Choroid plexus epithelial cell (primary cell): Measurements from ENCODE around the gene ST3GAL5.
"Not testable (repeated sequence)": the region's sequence is repeated elsewhere in the genome, so short reads cannot be mapped to it uniquely, and the experiment has no call there.

ENCODE experiments used
- DNase-seq: peaks from one replicate; pipeline ENCODE4 v3.0.0-alpha.2; 2010; ENCODE audit warnings: low read depth
- H3K4me3 ChIP-seq: 2 replicates; pipeline ENCODE4 v1.5.1; 2011; ENCODE audit warnings: low read depth, mild to moderate bottlenecking, control low read depth, low read length, moderate library complexity
- CTCF ChIP-seq: conservative IDR thresholded peaks from 2 replicates; pipeline ENCODE4 v1.5.1; 2011; ENCODE audit warnings: low read depth, mild to moderate bottlenecking, control low read depth, inconsistent platforms, low read length, moderate library complexity

Gene ST3GAL5

GRCh38 chr2:85886141-85886540 is 2.6 kb downstream of the ST3GAL5 start:
- H3K4me3 ChIP-seq = no peak overlapping the region
- DNase-seq = no peak
- no peak for TF ChIP-seq CTCF

DNA sequence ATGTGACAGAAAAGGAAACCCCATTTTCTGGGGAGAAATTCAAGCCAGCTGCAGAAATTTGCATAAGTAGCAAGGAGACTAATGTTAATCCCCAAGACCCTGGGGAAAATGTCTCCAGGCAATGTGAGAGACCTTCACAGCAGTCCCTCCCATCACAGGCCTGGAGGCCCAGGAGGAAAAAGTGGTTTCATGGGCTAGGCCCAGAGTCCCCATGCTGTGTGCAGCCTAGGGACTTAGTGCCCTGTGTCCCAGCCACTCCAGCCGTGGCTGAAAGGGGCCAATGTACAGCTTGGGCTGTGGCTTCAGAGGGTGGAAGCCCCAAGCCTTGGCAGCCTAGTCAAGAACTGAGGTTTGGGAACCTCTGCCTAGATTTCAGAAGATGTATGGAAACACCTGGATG is 7.0 kb downstream of the ST3GAL5 start:
- DNase-seq, H3K4me3 ChIP-seq: not testable (repeated sequence)

- DNase-seq, H3K4me3 ChIP-seq: not testable (repeated sequence)
These were observed 8.0 kb downstream of the ST3GAL5 start for GRCh38 chr2:85880716-85881328.

- DNase-seq = no peak
- no peak overlapping the region for H3K4me3 ChIP-seq
- no peak for TF ChIP-seq CTCF
These were observed 9.9 kb downstream of the ST3GAL5 start for GRCh38 chr2:85878719-85879370.

DNA sequence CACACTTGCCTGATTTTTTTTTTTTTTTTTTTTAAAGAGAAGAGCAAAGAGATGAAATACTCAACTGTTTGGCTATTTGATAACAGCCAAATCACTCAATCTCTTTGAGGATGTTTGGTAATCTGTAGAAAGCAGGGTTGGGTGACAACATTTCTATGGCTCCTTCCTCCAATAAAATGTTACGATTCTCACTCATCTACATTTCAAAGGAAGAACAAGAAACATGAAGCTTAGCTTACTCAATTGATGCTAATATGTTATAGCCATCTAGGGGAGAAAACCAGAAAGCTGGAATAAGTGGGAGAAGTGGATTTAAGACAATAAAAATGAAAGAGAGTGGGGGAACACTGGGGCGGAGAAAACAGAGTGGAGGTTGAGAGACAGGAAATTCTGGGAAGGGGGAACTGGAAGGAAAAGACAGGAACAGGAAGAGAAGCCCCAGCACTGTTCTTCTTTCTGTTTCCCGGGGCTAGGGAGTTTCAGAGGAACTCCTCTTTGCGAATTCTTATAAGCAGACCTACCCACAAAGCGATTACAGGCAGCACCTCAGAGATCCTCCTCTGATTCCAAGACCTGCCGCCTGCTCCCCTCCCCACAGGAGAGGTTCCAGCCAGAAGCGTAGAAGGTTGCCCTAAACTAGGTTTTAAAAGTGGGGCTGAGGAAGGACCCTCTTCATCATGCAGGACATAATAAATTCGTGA is 13.3 kb downstream of the ST3GAL5 start:
- no peak overlapping the region for H3K4me3 ChIP-seq
- DNase-seq = no peak
- no peak for TF ChIP-seq CTCF

DNA sequence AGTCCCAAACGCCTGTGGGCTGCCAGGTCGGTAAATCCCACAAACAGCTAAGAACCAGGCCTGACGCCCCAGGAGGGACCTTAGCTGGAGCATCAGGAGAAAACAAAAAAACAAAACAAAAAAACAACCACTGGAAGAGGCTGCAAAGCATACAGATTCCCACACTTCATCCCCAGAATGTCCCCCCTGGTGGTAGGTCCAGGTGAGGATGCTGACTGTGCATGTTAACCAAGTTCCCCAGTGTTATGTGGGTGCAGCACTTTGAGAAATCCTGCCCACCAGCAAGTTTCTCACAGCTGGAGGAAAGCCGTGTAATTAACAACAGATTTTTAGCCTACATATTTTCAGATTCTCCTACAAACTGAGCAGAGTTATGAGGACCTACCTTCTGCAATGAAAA is 15.1 kb downstream of the ST3GAL5 start:
- H3K4me3 ChIP-seq = no peak overlapping the region
- peak; percentile 60 for TF ChIP-seq CTCF
- no peak for DNase-seq

DNA sequence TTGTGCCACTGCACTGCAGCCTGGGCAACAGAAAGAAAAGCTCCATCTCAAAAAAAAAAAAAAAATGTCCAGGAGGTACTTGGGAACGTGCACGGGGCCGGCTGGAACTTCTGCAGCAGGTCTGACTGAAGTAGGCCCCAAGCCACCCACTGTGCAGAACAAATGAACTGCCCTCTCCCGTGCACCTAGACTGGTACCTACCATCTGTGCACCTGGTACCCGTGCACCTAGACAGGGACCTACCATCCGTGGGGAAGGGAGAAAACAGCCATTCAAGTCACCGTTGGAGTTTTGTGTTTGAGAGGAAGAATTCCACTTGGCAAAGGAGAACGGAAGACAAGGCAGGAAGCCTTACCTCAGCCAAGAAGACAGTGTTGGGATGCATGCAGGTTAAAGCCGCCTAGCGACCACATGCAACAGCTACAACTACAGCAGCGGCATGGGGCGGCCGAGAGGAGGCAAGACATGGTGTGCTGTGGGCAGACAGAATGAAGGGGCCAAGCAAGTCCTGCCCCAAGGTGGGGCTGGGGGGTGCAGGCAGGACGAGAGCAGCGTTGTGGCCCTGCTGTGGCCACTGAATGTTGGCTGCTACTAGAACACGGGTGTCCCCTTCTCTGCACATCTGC is 16.1 kb downstream of the ST3GAL5 start:
- no peak overlapping the region for H3K4me3 ChIP-seq
- DNase-seq = no peak
- peak; percentile 5 for TF ChIP-seq CTCF
